Hematopoietic multipotent progenitor cell treated with erythropoietin and hydrocortisone succinate and interleukin-3 and kit ligand, for 8 days (in vitro differentiated cells): Measurements from ENCODE around the gene HSD17B12.
"Not testable (repeated sequence)": the region's sequence is repeated elsewhere in the genome, so short reads cannot be mapped to it uniquely, and the experiment has no call there.

Experiments
- DNase-seq: peaks from one replicate; pipeline ENCODE4 v3.0.0-alpha.2; 2015

Gene HSD17B12

GRCh38 chr11:43680521-43681400, at the start of gene HSD17B12:
TSS of gene HSD17B12 (plus strand) at chr11:43680738. CDS start at chr11:43680828, 90 bp downstream.
- DNase-seq: peak; percentile 99

GRCh38 chr11:43631732-43632131, 48.8 kb upstream of the HSD17B12 start:
- DNase-seq: no peak

GRCh38 chr11:43632181-43632580, 48.4 kb upstream of the HSD17B12 start:
- no peak for DNase-seq

DNA sequence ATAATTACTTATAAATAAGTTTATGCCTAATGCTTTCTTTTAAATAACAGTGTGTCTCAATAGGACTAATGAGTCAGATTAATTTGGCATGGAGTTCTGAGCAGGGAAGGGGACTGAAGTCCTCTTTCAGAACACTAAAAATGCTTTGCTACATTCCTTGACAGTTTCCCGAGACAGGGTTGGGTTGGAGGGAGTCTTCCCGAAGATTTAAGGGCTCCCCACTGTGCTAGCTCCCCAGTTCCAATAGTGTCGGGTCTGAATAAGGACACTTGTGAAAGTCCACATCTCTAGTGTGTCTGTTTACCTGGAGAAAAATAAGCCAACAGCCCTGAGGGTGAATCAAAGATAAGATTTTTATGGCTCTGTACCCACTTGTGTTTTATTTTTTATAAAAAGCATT, 41.8 kb upstream of the HSD17B12 start:
- DNase-seq: no peak

- no peak for DNase-seq
These were observed 41.3 kb upstream of the HSD17B12 start for GRCh38 chr11:43639224-43639623.

DNA sequence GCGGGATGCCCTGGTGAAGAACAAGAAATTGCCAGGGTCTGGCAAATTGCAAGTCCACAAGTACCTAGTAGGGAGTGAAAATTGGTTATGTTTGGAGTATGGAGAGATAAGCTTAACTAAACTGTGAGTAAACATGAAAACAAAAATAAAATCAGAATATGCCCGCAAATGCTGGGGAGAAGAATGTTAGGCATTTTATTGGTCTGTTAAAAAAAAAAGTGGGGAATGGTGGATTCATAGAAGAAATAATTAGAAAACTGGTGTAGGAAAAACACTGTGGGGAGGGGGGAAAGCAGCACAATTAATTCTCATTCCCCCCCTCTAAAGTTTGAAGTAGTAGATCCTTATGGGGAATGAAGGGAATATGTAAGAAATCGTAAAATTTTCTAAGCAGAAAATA, 40.6 kb upstream of the HSD17B12 start:
- DNase-seq: no peak

DNA sequence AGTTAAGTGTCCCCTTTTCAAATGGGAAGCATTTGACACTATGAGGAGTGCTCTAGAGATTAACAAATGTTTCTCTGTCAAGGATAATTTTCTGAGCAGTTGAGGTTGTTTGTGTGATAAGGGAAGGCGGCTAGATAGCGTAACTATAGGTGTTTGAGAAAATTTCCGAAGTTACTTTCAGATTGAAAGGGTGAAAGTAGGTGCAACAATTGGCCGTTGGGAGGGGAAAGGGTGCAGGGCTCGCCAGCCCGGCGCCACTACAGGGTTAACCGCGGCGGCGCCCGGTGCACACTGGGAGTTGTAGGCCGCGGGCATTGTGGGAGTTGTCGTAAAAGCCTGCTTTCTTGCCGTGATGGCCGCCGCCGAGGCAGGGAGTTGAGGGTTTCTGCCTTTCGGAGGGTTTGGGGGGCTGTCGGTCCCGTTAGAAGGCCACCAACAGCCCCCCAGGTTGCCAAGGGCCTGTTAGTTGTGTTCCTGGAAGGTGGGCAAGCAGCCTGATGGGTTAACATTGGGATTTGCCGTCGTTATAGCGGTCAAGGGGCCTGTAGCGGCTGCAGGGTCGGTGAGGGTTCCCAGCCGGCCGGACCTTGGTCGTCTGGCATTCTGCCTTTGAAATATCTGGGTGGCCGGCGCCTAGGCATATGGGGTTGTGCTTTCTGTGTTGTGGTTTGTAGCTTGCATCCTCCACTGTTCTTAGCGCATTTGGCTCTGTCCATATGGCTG, 36.5 kb upstream of the HSD17B12 start:
- DNase-seq: peak; percentile 89

- peak; percentile 25 for DNase-seq
These were observed 35.8 kb upstream of the HSD17B12 start for GRCh38 chr11:43644621-43645299.

GRCh38 chr11:43646767-43647166, 33.8 kb upstream of the HSD17B12 start:
- DNase-seq: no peak

DNA sequence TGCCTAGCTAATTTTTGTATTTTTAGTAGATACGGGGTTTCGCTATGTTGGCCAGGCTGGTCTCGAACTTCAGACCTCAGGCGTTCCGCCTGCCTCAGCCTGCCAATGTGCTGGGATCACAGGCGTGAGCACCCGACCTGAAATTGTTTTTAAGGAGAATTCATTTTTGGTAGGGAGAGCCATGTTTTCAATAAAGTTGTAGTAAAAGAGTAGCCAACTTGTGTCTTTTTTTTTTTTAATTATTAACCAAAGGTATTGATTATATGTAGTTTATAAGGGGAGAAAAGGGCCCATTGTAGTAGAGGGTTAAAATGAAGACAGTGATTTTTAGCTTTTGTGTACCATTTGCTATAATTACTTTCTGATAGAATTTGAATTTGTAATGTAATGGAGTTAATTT, 31.6 kb upstream of the HSD17B12 start:
- no peak for DNase-seq

DNA sequence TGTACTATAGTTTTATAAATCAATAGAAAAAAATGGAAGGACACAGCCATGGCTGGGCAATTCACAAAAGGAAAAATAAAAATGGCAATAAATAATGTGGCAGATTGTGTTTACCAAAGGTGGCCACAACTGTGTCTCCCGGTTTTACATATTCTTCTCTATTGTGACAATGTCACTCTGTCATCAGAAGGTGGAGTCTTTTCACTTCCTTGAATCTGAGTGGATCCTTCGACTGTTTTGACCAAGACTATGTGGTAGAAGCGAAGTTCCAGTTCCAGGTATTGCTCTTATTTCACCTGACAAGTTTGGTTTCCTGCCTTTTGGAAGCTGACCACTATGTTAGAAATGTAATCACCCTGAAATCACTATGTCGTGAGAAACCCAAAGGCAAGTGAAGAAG, 31.0 kb upstream of the HSD17B12 start:
- peak; percentile 24 for DNase-seq

- no peak for DNase-seq
These were observed 30.6 kb upstream of the HSD17B12 start for GRCh38 chr11:43649921-43650320.

- DNase-seq: not testable (repeated sequence)
These were observed 17.5 kb upstream of the HSD17B12 start for GRCh38 chr11:43663018-43663417.

- DNase-seq: no peak
These were observed 16.2 kb upstream of the HSD17B12 start for GRCh38 chr11:43664295-43664694.

GRCh38 chr11:43671284-43671683, 9.3 kb upstream of the HSD17B12 start:
- DNase-seq: not testable (repeated sequence)

DNA sequence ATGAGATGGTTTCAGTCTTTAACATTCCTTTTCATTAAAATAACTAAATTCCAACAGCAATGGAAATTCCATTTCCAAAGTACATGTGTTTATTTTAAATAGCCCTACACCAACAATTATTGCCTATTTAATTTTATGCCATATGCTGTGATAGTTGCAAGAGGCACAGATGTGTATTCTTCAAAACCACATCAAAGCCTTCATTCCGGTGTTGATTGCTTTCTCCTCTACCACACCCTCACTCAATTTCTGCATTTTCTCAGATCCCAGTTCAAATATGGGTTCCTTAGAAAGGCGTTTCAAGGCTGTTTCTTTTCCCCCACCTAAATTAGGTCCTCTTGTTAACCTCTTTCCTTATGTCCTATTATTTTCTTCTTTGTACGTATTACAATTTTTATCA, 6.0 kb upstream of the HSD17B12 start:
- no peak for DNase-seq

DNA sequence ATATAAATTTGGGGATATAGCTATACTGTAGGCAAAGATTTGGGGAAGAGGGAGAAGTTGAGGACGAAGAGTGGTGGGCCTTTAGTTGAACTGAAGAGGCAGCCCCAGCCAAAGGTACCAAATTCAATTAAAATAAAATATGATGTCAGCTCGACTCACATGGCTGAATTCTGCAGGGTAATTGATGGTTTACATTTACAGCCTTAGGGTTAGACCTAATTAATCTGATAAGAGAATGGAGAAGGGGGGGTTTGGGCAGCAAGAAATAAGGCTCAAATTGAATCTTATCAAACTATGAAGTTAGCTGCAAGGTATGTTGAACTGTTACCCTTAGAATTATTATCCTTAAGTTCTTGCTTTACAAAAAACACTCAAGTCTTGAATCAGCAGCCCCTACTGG, 3.6 kb upstream of the HSD17B12 start:
- no peak for DNase-seq

DNA sequence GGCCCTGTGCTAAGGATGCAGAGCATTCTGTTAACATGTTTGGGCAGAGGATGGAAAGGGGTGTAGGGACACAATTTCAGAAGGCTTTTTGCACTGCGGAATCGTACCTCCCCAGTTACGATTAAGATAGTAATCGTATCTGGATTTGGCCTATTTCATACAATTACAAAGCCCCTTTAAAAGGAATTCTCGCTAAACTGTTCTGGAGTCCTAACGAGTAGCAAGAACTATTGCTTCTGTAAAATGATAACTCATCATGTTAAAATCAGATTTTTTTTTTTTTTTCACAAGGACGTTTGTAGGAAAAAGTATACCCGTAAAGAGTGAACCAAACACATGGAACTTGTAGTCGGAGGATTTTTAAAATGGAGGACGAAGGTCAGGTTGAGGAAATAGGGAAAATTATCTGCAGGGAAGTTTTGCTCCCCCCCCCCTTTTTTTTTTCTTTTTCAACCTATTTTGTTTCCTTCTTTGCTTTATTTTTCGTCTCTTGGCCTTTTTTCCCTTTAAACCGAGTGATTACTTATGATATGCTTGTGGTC, 934 bp downstream of the HSD17B12 start:
- DNase-seq: peak; percentile 63

GRCh38 chr11:43682081-43682480, 1.5 kb downstream of the HSD17B12 start:
- DNase-seq: not testable (repeated sequence)

DNA sequence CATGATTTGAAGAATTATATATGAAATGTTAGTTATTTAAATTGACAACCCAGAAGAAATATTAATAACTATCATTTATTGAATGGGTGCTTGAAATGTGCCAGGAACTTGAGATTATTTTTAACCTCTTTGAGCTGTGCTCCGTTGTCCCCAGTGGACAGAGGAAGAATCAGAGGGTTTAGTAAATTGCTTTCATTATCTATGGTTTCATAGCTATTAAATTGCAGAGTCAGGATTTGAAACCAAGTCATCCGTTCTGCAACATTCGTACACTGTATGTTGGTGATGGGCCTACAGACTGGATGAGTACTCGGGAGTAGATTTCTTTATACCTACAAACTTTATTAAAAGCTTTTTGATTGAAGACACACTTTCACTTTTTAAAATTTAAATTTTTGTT, 4.9 kb downstream of the HSD17B12 start:
- peak; percentile 39 for DNase-seq

DNA sequence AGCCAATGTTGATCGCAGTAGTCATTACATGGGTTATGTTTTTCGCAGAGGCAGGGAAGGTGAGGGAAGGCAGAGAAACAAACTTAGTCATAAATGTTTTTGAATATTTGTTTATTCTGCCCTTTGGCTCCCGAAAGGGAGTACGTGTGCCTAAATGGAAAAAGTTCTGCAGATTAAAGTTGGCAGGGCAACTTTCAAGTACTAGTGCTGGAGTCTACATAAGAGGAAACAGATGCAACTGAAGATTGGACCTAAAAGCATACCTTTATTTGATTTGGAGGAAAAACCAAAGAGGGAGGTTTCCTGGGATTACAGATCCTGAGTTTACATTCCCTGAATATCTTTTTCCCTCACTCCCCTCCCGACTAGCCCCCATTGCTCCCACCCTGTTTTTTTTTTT, 5.7 kb downstream of the HSD17B12 start:
- peak; percentile 48 for DNase-seq

DNA sequence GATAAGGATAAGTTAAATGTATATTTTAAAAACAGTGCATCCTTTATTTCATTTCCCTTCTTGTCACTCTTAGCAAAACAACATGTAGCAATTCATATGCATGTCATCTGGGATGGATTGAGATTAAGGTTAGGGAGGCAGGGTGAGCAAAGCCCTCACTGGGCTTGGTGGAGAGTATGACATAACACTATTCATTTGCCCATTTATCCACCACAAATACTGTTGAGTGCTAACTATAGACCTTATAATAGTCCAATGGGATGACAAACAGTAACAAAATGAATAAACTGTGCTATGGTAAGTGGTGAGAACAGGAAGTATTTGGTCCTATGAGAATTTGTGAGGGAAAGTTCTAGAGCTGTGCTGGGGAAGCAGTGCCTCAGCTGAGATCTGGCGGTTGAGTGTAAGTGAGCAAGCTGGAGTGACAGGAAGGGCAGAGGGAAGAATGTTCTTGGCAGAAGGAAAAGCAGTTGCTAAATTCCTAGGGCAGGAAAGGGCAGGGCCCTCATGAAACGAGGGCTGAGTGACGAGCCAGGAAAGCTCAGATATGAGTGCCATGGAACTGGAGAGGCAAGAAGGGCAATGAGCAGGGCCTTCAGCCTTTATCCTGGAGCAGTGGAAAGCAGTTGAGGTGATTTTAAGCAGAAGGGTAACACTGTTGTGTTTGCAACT, 6.7 kb downstream of the HSD17B12 start:
- DNase-seq: no peak

DNA sequence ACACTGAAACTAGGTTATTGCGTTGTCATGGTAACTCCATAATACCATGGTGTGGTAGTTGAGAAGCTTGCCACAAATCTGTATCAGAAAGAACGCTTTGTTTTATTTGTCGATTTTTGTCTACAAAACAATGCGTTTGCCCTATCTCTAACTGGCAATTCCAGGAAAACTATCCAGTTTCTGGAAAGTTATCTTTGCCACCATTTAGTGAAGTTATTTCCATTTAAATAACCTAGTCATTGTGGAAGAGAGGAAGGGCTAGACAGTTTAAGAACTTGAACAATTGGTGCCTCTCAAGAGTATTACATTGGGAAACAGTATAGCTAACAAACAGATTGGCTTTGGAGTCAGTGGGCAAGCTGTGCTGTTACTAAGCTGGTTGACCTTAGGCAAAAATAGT, 7.9 kb downstream of the HSD17B12 start:
- peak; percentile 64 for DNase-seq
